ENCODE results near the gene HERPUD2. TPM values are rescaled to one million over a fixed set of nuclear protein-coding genes. Genes with fewer than 3 reads are reported as not detected.

HERPUD2 gene
- total RNA-seq, 1 donor from 2014 or later = 45.2 TPM

DNA sequence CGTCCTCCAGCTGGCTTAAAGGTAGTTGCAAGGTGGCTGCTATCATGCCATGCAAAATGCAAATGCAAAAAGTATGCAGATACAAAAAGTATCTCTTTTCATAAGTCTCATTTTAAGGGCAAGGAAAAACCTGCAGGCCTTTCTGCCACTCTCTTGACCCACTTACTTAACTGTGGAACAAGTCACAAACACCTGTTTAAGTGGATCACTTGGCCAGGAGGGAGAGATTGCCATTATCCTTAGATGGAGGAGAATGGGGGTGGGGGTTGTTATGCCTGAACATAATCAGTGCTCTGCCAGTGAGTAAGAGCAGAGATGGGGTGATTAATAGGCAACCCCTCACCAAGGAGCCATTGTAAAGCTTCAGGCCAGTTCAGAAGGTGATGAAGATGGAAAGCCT lies 25.1 kb upstream of the HERPUD2 start:
- no peaks in the 10 kb centered on the region for H3K36me3 ChIP-seq
- no peaks in the 10 kb centered on the region for H3K27me3 ChIP-seq
- no peaks in the 10 kb centered on the region for H3K9me3 ChIP-seq
- H3K4me3 ChIP-seq = no peak overlapping the region
- intact Hi-C loops (cut with DNase I) = no loop called here
- no peak overlapping the region for H3K27ac ChIP-seq
- TF ChIP-seq POLR2AphosphoS5 (IDR thresholded peaks at IDR 0.05; ENCODE audit: insufficient read depth in 1 of 2, low read depth in 1 of 2) (no peak), POLR2A (IDR thresholded peaks at IDR 0.05) (no peak)
- TF ChIP-seq, protein P1, sequence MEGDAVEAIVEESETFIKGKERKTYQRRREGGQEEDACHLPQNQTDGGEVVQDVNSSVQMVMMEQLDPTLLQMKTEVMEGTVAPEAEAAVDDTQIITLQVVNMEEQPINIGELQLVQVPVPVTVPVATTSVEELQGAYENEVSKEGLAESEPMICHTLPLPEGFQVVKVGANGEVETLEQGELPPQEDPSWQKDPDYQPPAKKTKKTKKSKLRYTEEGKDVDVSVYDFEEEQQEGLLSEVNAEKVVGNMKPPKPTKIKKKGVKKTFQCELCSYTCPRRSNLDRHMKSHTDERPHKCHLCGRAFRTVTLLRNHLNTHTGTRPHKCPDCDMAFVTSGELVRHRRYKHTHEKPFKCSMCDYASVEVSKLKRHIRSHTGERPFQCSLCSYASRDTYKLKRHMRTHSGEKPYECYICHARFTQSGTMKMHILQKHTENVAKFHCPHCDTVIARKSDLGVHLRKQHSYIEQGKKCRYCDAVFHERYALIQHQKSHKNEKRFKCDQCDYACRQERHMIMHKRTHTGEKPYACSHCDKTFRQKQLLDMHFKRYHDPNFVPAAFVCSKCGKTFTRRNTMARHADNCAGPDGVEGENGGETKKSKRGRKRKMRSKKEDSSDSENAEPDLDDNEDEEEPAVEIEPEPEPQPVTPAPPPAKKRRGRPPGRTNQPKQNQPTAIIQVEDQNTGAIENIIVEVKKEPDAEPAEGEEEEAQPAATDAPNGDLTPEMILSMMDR (IDR thresholded peaks at IDR 0.05) = no peak
- peaks cover 16% of the 10 kb centered on the region for H3K4me1 ChIP-seq
- DNase-seq (ENCODE audit: extremely low spot score in 2 of 2) = no peak

DNA sequence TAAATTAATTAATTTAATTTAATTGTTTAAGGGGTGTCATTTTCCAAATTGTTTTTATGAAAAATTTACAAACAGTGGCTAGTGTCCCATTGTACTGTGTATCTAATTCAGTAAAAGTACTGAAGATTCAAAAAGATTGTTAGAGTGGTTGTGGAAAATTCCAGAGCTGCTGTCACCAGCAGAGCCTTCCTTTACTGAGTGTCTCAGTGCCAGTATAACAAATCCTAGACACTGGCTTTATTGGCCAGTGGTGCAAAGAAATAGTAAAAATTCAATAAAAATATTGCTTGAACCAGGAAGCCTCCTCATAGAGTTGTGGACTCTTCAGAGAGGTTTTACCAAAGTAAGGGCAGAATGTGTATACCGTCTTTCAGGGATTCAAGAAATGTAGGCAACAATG lies 23.1 kb upstream of the HERPUD2 start:
- TF ChIP-seq, protein P1 (IDR thresholded peaks at IDR 0.05) = no peak
- TF ChIP-seq POLR2A (IDR thresholded peaks at IDR 0.05) (no peak), POLR2AphosphoS5 (IDR thresholded peaks at IDR 0.05; ENCODE audit: insufficient read depth in 1 of 2, low read depth in 1 of 2) (no peak)
- intact Hi-C loops (cut with DNase I) = loop anchor here (10.0 kb wide), 1 partner anchor 87 kb away; the partner anchor contains the start of gene SEPTIN7
- no peaks in the 10 kb centered on the region for H3K27me3 ChIP-seq

DNA sequence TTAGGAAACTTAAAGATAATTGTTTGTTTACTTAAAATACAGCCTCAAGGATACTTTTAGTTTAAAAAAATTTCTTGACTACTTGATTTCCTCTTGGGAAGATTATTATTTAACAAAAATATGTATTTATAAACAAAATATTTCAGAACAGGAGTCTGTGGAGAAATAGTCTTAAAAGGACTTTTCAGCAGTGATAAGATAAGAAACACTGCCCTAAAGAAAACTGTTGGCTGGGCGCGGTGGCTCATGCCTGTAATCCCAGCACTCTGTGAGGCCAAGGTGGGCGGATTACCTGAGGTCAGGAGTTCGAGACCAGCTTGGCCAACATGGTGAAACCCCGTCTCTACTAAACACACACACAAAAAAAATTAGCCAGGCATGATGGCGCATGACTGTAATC lies 22.6 kb upstream of the HERPUD2 start:
- intact Hi-C loops (cut with DNase I) = loop anchor here (10.0 kb wide), 1 partner anchor 87 kb away; the partner anchor contains the start of gene SEPTIN7
- no peak overlapping the region for H3K4me3 ChIP-seq
- TF ChIP-seq, protein P1 (IDR thresholded peaks at IDR 0.05) = no peak
- TF ChIP-seq POLR2AphosphoS5 (IDR thresholded peaks at IDR 0.05; ENCODE audit: insufficient read depth in 1 of 2, low read depth in 1 of 2) (no peak), POLR2A (IDR thresholded peaks at IDR 0.05) (no peak)

More for the DNA sequence above, 23.1 kb upstream of the HERPUD2 start:
- no peaks in the 10 kb centered on the region for H3K9me3 ChIP-seq
- DNase-seq (ENCODE audit: extremely low spot score in 2 of 2) = no peak
- H3K36me3 ChIP-seq = no peaks in the 10 kb centered on the region
- no peak overlapping the region for H3K27ac ChIP-seq
- peaks cover 16% of the 10 kb centered on the region for H3K4me1 ChIP-seq
- no peak overlapping the region for H3K4me3 ChIP-seq

DNA sequence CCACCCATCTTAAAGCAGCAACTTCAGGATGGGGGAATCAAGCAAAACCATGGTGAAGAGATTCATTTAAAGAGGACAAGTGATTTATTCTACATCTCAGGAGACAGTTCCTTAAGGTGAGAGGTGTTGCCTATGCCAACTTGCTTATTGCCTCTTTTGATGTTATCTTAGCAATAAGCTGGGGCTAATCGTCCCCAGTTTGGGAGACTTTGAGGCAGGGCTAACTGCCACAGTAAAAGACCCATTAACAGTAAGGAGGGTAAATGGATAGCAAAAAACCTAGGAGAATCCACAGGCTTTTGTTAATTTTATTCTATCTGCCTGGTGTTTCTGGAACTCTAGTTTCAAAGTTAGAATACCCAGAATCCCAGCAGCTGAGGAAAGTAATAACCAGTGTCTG lies 22.1 kb upstream of the HERPUD2 start:
- H3K9me3 ChIP-seq = no peaks in the 10 kb centered on the region
- DNase-seq (ENCODE audit: extremely low spot score in 2 of 2) = no peak
- TF ChIP-seq POLR2A (IDR thresholded peaks at IDR 0.05) = no peak
- TF ChIP-seq, protein P1 (IDR thresholded peaks at IDR 0.05) = no peak
- no peak for TF ChIP-seq POLR2AphosphoS5 (IDR thresholded peaks at IDR 0.05; ENCODE audit: insufficient read depth in 1 of 2, low read depth in 1 of 2)
- H3K27ac ChIP-seq = no peak overlapping the region
- peaks cover 16% of the 10 kb centered on the region for H3K4me1 ChIP-seq
- no peaks in the 10 kb centered on the region for H3K36me3 ChIP-seq
- H3K27me3 ChIP-seq = no peaks in the 10 kb centered on the region
- peak overlapping the region in 1 of 2 donors; percentile 19 for H3K4me3 ChIP-seq
- intact Hi-C loops (cut with DNase I) = loop anchor here (10.0 kb wide), 1 partner anchor 88 kb away; the partner anchor contains the start of gene SEPTIN7

More for the DNA sequence above, 22.6 kb upstream of the HERPUD2 start:
- DNase-seq (ENCODE audit: extremely low spot score in 2 of 2) = no peak
- Histone ChIP-seq H3K27ac (no peak overlapping the region), H3K27me3 (no peaks in the 10 kb centered on the region), H3K9me3 (no peaks in the 10 kb centered on the region), H3K4me1 (peaks cover 16% of the 10 kb centered on the region), H3K36me3 (no peaks in the 10 kb centered on the region)

DNA sequence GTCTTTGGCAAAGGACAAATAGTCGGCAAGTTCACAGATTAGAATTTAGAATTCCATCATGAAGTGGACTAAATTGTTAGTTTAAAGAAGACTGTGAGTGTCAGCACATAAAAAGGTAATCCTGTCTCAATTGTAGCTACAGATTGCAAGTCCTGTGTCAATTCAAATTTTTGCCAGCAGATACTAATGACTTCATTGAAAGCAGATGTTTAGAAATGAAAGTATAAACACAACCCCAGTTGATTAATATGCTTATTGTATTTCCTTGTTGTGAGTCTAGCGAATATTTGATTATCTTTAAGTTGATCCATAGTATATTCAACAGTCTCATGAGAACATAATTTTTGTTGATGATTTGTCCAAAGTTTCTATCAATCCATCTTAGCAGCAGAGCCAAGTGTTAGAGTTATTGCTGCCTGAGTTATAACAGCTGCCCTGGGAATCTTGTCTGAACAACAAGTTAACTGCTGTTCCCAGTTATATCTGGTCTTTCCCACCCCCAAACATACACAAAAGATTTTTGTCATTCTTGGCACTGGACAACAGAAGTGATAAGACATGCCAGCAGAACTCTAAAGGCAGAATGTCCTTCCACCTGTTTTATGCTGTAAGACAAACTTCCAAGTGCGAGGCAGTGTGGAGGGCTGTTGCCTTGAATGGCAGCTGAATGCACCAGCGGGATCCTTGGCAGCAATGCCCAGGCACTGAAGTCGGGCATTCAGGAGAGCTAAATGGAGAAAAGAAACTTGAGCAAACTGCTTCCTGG lies 21.3 kb upstream of the HERPUD2 start:
- intact Hi-C loops (cut with DNase I) = loop anchor here (10.0 kb wide), 1 partner anchor 89 kb away; the partner anchor contains the start of gene SEPTIN7
- H3K27ac ChIP-seq = no peak overlapping the region
- TF ChIP-seq, protein P1 (IDR thresholded peaks at IDR 0.05) = no peak
- TF ChIP-seq POLR2AphosphoS5 (IDR thresholded peaks at IDR 0.05; ENCODE audit: insufficient read depth in 1 of 2, low read depth in 1 of 2) (no peak), POLR2A (IDR thresholded peaks at IDR 0.05) (no peak)

More for the DNA sequence above, 21.3 kb upstream of the HERPUD2 start:
- DNase-seq (ENCODE audit: extremely low spot score in 2 of 2) = no peak
- Histone ChIP-seq H3K36me3 (no peaks in the 10 kb centered on the region), H3K27me3 (no peaks in the 10 kb centered on the region), H3K9me3 (no peaks in the 10 kb centered on the region), H3K4me1 (peaks cover 16% of the 10 kb centered on the region), H3K4me3 (peak overlapping the region; percentile 17 to 19)
